Uterus (tissue), 2 donors: ENCODE results near the gene CHST15.

Experiments used
- POLR2A ChIP-seq, 2 donors: fragments of 450-650 bp; IDR thresholded peaks; one replicate each; pipeline ENCODE4 v1.6.1; 2016; ENCODE audit warnings: antibody characterized with exemption in 2 of 2, mild to moderate bottlenecking in 1 of 2, moderate library complexity in 1 of 2
- TF ChIP-seq, protein P1 (sequence below), 4 experiments: fragments of 200-600 bp in 2 of 4; fragments of 450-650 bp in 2 of 4; sonication (generic) in 2 of 4; IDR thresholded peaks; one replicate each; pipeline ENCODE4 v1.5.1; 2016 to 2019; ENCODE audit warnings: antibody characterized with exemption in 4 of 4, mild to moderate bottlenecking in 2 of 4, moderate library complexity in 1 of 4

DNA sequence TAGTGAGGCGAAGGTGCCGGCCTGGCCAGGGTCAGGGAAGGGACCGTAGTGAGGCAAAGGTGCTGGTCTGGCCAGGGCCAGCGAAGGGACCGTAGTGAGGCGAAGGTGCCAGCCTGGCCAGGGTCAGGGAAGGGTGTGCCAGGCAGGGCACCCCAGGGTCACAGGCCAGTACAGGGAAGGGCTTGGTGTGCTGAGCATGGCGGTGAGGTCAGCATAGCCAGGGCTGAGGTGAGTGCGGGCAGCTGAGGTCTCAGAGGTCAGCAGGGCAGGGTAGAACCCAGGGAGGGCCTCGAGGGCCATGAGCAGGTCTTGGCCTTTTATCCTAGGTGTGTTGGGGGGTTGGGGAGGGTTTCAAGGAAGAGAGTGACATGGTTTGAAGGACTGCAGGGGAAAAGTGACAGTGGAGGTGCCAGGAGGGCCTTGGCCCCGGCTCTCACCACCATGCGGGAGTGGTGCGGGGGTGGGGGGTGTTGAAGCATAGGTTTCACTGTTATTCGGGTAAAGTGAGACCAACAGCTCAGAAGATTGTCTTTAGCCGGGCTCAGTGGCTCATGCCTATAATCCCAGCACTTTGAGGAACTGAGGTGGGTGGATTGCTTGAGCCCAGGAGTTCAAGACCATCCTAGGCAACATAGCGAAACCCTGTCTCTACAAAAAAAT is 93.3 kb downstream of the CHST15 start:
- TF ChIP-seq, protein P1, sequence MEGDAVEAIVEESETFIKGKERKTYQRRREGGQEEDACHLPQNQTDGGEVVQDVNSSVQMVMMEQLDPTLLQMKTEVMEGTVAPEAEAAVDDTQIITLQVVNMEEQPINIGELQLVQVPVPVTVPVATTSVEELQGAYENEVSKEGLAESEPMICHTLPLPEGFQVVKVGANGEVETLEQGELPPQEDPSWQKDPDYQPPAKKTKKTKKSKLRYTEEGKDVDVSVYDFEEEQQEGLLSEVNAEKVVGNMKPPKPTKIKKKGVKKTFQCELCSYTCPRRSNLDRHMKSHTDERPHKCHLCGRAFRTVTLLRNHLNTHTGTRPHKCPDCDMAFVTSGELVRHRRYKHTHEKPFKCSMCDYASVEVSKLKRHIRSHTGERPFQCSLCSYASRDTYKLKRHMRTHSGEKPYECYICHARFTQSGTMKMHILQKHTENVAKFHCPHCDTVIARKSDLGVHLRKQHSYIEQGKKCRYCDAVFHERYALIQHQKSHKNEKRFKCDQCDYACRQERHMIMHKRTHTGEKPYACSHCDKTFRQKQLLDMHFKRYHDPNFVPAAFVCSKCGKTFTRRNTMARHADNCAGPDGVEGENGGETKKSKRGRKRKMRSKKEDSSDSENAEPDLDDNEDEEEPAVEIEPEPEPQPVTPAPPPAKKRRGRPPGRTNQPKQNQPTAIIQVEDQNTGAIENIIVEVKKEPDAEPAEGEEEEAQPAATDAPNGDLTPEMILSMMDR (IDR thresholded peaks at IDR 0.05): no peak
- no peak for TF ChIP-seq POLR2A (IDR thresholded peaks at IDR 0.05)
